Measurements from ENCODE around the gene SFT2D1.

DNA sequence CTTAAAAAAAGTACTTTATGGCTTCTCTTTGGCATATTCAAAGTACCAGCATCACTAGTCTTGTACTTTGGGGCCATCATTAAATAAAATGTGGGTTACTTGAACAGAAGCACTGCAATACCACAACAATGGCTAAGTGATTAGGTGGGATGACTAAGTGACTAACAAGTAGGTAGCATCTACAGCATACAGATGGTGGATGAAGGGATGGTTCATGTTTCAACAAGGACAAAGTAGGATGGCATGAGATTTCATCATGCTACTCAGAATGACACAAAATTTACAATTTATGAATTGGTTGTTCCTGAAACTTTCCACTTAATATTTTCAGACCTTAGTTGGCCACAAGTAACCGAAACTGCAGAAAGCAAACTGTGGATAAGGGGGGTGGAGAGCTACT is 32.7 kb upstream of the SFT2D1 start:
- no peak for TF ChIP-seq CTCF (IDR thresholded peaks at IDR 0.05)
- TF ChIP-seq EZH2 (IDR thresholded peaks at IDR 0.05) = no peak
- no peak for TF ChIP-seq EZH2phosphoT487 (IDR thresholded peaks at IDR 0.05)
